HG03565 (cell line): ENCODE measurements around the gene EN2.
A peak's percentile ranks its signal among the peaks of the same experiment; 100 is the strongest.

Source experiments
- ATAC-seq: cut with Tn5 transposase; IDR thresholded peaks from one replicate; pipeline ENCODE4 v1.9.1; 2021; ENCODE audit warnings: mild to moderate bottlenecking, moderate library complexity; ENCODE audit not compliant: unreplicated experiment

Gene EN2

GRCh38 chr7:155483868-155484325, 26.0 kb downstream of the EN2 start:
- no peak for ATAC-seq

- ATAC-seq: no peak
Measured at GRCh38 chr7:155484483-155485399, 26.8 kb downstream of the EN2 start.

GRCh38 chr7:155486783-155487508, 29.0 kb downstream of the EN2 start:
- no peak for ATAC-seq

- no peak for ATAC-seq
Measured at GRCh38 chr7:155487509-155488482, 29.9 kb downstream of the EN2 start.

GRCh38 chr7:155488483-155489127, 30.7 kb downstream of the EN2 start:
- no peak for ATAC-seq

GRCh38 chr7:155489158-155489840, 31.4 kb downstream of the EN2 start:
- ATAC-seq: no peak

- no peak for ATAC-seq
Measured at GRCh38 chr7:155489862-155490696, 32.1 kb downstream of the EN2 start.

GRCh38 chr7:155490697-155491628, 33.0 kb downstream of the EN2 start:
- peak; percentile 88 for ATAC-seq

- ATAC-seq: no peak
Measured at GRCh38 chr7:155491812-155492211, 33.9 kb downstream of the EN2 start.

- no peak for ATAC-seq
Measured at GRCh38 chr7:155493744-155494538, 36.0 kb downstream of the EN2 start.

- ATAC-seq: no peak
Measured at GRCh38 chr7:155494551-155494950, 36.6 kb downstream of the EN2 start.

GRCh38 chr7:155495440-155496248, 37.7 kb downstream of the EN2 start:
- no peak for ATAC-seq

- no peak for ATAC-seq
Measured at GRCh38 chr7:155496267-155497005, 38.5 kb downstream of the EN2 start.

GRCh38 chr7:155497149-155497901, 39.4 kb downstream of the EN2 start:
- ATAC-seq: no peak

- ATAC-seq: no peak
Measured at GRCh38 chr7:155505422-155505793, 47.5 kb downstream of the EN2 start.
